ENCODE results near the gene SRSF2. TPM values are rescaled to one million over a fixed set of nuclear protein-coding genes. Genes with fewer than 3 reads are reported as not detected.
"Not testable (repeated sequence)": the region's sequence is repeated elsewhere in the genome, so short reads cannot be mapped to it uniquely, and the experiment has no call there.

SRSF2 gene
- total RNA-seq, 8 experiments from 2014 or later = 68.1 to 302 (median 147) TPM

DNA sequence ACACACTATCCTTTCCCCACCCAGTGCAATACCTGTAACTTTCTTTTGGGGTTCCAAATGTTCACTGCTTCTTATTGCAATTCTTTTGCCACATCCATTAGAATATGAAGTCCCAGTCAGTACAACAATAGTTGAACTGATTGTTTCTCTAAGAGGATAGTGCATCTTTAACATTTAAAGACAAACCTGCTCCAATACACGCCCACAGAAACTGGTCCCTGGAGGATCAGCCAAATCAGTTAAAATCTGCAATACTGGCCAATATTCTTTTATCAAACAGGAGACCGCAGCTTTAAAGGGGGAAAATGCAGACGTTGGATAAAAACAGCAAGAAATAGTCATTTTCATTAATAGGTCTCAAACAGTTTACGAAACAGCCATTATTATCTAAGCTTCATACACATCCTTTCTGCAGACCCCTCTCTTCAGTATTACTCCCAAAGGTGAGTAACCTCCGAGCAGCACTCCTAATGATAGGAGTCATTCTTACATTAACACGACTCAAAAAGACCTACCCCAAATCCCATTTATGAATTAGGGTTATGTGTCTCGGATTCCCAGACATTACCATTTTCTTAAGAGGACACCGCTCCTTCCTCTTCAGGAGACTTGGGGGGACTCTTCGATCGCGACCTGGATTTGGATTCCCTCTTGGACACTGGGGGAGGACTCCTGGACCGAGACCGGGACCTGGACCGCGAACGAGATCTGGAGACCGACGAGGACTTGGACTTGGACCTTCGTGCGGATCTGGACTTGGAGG is 1.4 kb downstream of the SRSF2 start:
- ATAC-seq (replicated peaks in 6 of 8) = no peak
- Histone ChIP-seq H3K4me1 (replicated peaks in 1 of 2) (peaks cover 0 to 25% of the 10 kb centered on the region in 2 donors), H3K27ac (peak overlapping the region; percentile 90 to 97), H3K4me3 (peak overlapping the region; percentile 67 to 81 (median 80))
- in situ Hi-C loops (cut with MboI; ENCODE audit: low pct_unique_long_range_greater_than_20kb in 2 of 9, low sequenced_read_pairs in 9 of 9, unreplicated experiment in 9 of 9) = no loop called here
- 0 to 4% (median 0%) methylated on average over 1 to 11 of the region's 20 CpGs for WGBS, 10 experiments

DNA sequence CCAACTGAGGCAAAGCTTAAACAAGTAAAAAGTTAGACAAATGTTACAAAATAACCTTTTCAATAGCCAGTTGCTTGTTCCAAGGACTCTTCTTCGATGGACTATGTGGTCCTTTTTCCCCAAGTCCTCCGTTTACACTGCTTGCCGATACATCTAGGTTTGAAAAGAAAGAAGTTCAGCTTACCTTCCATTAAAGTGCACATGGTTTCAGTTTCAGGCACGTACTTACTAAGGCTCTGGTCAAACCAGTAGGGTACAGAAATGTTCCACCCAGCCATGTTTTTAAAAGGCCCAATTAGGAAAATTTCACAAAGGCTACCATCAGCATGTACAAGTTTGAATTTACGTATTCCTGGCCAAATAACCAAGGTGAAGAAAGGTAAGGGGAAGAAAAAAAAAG is 2.1 kb downstream of the SRSF2 start:
- no peak for ATAC-seq (replicated peaks in 6 of 8)
- Histone ChIP-seq H3K4me1 (replicated peaks in 1 of 2) (peaks cover 0 to 25% of the 10 kb centered on the region in 2 donors), H3K27ac (no peak overlapping the region), H3K4me3 (peak overlapping the region; percentile 67 to 81 (median 80))
- in situ Hi-C loops (cut with MboI; ENCODE audit: low pct_unique_long_range_greater_than_20kb in 2 of 9, low sequenced_read_pairs in 9 of 9, unreplicated experiment in 9 of 9) = no loop called here
- WGBS, 10 experiments = 0 to 25% (median 11%) methylated on average over 2 to 5 of the region's 5 CpGs

DNA sequence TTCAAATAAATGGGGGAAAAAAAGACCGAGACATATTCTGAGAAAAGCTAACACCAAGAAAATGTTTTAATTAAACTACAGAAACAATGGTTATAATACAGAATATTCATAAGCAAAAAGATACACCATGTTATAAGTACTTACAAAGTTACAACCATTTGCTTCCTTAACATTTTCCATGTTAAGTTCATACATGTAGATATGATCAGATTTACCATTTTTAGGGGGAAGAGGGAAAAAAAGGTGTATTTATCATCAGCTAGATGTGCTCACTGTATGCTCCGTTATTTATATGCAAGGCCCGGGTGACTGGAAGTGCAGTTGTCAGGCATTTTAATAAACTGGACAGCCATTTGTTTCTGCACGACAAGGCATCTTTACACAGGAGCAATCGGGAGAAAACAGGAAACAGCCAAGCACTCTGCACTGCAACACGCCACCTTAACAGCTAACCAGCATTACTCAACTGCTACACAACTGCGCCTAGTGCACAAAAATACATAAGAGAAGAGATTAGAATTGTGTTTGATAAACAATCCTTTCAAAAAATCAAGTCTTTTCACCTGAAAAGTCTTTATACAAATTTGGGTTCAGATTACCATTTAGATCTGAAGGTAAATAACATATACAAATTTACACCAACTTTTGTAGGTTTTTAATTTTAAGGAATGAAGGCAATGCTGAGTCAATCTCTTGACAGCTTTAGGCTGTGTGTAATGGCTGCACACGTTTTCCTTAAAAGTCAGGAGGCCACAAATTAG is 2.9 kb downstream of the SRSF2 start:
- 18 to 89% (median 50%) methylated on average over 2 to 8 of the region's 8 CpGs for WGBS, 10 experiments
- Histone ChIP-seq H3K4me1 (replicated peaks in 1 of 2) (peaks cover 0 to 20% of the 10 kb centered on the region in 2 donors), H3K4me3 (peak overlapping the region; percentile 67 to 81 (median 80)), H3K27ac (no peak overlapping the region)
- in situ Hi-C loops (cut with MboI; ENCODE audit: low pct_unique_long_range_greater_than_20kb in 2 of 9, low sequenced_read_pairs in 9 of 9, unreplicated experiment in 9 of 9) = no loop called here
- no peak for ATAC-seq (replicated peaks in 6 of 8)

DNA sequence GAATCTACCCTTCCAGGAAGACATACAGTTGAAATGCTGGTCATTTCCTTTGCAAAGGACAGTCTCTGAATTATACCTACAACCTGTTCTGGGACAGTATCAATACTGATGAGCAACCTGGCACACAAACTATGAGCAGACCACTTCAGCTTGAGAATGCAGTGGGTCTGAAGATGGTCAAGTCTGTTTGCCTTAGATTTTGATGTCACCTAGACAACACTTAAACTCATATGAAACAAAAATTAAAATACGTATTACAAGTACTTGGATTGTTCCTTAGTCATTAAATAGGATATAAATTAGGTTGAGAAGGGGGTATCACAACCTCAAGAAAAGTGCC is 3.5 kb downstream of the SRSF2 start:
- Histone ChIP-seq H3K27ac (no peak overlapping the region), H3K4me3 (no peak overlapping the region), H3K4me1 (replicated peaks in 1 of 2) (peaks cover 0 to 19% of the 10 kb centered on the region in 2 donors)
- in situ Hi-C loops (cut with MboI; ENCODE audit: low pct_unique_long_range_greater_than_20kb in 2 of 9, low sequenced_read_pairs in 9 of 9, unreplicated experiment in 9 of 9) = no loop called here
- 11 to 100% (median 80%) methylated on average over 1 of the region's 1 CpG; no CpG with 5 or more reads in 1 of the 10 experiments for WGBS, 10 experiments
- ATAC-seq (replicated peaks in 6 of 8) = no peak

DNA sequence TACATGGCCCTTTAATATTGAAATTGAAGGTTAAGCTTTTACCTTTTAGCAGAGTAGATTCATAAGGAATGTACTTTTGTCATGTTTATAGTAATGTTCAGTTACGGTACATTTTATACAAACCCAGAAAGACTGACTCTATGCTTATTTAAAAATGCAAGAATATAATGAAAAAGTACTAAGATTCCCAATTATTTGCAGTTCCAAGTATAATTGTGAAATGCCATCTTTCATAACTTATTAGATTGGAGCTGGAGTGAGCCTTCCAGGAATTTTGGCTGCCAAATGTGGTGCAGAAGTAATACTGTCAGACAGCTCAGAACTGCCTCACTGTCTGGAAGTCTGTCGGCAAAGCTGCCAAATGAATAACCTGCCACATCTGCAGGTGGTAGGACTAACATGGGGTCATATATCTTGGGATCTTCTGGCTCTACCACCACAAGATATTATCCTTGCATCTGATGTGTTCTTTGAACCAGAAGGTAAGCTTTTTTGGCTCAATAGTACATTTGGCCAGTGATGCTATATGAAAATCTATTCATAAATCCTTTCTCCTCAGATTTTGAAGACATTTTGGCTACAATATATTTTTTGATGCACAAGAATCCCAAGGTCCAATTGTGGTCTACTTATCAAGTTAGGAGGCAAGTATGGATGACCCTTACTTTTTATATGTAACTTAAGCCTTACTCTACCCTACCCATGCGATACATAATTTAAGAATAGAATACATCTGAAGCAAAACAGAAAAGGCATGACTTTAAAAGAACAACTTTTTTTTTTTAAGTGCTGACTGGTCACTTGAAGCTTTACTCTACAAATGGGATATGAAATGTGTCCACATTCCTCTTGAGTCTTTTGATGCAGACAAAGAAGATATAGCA is 4.2 kb downstream of the SRSF2 start:
- 33 to 100% (median 84%) methylated on average over 1 to 3 of the region's 3 CpGs; no CpG with 5 or more reads in 1 of the 10 experiments for WGBS, 10 experiments
- Histone ChIP-seq H3K27ac (no peak overlapping the region), H3K4me3 (no peak overlapping the region), H3K4me1 (replicated peaks in 1 of 2) (peaks cover 3 to 22% of the 10 kb centered on the region in 2 donors)
- ATAC-seq (replicated peaks in 6 of 8) = no peak
- in situ Hi-C loops (cut with MboI; ENCODE audit: low pct_unique_long_range_greater_than_20kb in 2 of 9, low sequenced_read_pairs in 9 of 9, unreplicated experiment in 9 of 9) = no loop called here

DNA sequence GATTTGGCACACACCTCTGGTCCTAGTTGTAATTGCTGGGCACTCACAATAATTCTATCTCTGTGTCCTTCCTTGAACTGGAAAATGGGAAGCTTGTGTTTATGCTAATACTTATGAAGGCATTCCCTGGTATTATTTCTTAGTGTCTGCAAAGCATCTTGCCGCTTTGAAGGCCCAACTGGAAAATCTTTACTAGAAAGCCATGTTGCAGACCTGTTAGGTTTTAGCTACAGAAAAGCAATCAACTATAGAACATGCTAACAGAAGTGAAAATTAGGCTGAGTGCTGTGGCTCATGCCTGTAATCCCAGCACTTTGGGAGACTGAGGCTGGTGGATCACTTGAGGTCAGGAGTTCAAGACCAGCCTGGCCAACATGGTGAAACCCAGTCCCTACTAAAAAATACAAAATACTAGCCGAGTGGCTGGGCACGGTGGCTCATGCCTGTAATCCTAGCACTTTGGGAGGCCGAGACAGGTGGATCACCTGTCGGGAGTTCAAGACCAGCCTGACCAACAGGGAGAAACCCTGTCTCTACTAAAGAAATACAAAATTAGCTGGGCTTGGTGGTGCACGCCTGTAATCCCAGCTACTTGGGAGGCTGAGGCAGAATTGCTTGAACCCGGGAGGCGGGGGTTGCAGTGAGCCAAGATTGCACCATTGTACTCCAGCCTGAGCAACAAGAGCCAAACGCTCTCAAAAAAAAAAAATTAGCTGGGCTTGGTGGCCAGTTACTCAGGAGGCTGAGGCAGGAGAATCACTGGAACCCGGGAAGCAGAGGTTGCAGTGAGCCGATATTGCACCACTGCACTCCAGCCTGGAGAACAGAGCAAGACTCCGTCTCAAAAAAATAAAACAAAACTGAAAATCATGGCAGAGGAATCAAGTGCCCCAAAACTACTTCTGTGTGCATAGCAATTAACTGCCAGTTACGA is 5.1 kb downstream of the SRSF2 start:
- ATAC-seq (replicated peaks in 6 of 8); in situ Hi-C loops (cut with MboI; ENCODE audit: low pct_unique_long_range_greater_than_20kb in 2 of 9, low sequenced_read_pairs in 9 of 9, unreplicated experiment in 9 of 9); H3K27ac ChIP-seq; H3K4me3 ChIP-seq: not testable (repeated sequence)
- H3K4me1 ChIP-seq (replicated peaks in 1 of 2) = peaks cover 7 to 27% of the 10 kb centered on the region in 2 donors
- WGBS, 10 experiments = 67 to 100% (median 95%) methylated on average over 2 to 10 of the region's 13 CpGs; no CpG with 5 or more reads in 2 of the 10 experiments

DNA sequence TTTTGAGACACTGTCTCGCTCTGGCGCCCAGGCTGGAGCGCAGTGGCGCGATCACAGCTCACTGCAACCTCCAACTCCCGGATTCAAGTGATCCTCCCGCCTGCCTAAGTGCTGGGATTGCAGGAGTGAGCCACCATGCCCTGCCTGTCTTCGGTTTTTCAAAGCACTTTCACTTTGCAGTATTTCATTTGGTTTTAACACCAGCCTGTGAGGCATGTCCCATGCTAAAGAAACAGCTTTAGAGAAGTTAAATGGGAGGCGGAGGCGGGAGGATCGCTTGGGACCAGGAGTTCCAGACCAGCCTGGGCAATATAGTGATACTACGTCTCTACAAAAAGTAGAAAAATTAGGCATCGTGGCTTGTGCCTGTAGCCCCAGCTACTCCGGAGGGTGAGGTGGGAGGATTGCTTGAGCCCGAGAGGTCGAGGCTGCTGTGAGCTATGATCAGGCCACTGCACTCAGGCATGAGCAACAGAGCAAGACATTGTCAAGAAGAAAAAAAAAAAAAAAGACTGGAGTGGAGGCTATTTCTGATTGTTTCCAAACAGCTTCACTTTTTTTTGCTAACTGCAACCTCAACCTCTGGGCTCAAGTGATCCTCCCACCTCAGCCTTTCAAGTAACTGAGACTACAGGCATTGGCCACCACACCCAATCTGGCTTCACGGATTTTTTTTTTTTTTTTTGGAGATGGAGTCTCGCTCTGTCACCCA is 9.2 kb downstream of the SRSF2 start:
- ATAC-seq (replicated peaks in 6 of 8) = no peak
- in situ Hi-C loops (cut with MboI; ENCODE audit: low pct_unique_long_range_greater_than_20kb in 2 of 9, low sequenced_read_pairs in 9 of 9, unreplicated experiment in 9 of 9) = no loop called here
- peak overlapping the region; percentile 69 to 98 (median 97) for H3K4me3 ChIP-seq
- WGBS, 10 experiments = 6 to 81% (median 44%) methylated on average over 5 to 14 of the region's 18 CpGs
- peak overlapping the region; percentile 98 to 99 for H3K27ac ChIP-seq
- peaks cover 19 to 23% of the 10 kb centered on the region in 2 donors for H3K4me1 ChIP-seq (replicated peaks in 1 of 2)

DNA sequence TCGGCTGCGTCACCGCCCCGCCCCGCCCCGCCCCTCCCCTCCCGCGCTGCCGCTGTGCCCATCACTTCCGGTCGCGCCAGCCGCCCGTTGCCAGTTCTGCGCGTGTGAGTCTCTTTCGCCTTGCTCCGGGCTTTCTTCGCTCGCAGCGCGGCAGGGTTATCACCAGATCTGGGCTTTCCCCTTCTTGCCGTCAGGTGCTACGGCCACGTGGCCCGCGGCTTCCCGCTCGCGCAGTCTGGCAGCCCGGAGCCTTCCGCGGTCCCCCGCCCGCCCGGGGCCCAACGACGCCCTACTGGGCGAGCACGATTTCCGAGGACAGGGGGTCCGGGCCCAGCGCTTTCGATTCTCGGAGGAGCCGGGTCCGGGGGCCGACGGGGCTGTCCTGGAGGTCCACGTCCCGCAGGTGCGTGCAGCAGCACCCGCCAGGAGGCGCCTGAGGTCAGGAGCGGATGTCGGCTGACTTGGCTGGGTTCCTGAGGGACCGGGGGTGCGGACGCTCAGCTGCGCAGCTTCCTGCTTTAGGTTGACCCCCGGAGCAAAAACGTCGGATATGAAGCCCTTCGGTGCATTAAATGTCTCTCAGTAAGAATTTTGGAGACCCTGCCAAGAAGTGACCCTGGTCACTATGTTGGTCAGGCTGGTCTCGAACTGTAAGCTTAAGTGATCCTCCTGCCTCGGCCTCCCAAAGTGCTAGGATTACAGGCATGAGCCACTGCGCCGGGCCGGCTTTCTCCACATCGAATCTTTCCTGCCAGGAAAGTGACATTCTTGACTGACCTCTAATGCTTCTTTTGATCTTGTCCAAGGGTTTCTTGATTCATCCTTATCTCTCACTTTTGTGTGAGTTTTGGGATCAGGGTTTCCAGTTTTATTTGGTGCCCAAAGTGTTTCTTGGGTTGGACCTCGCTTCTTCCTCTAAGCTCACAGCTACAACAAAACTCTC is 10.1 kb downstream of the SRSF2 start, which contains the start of gene METTL23:
TSS of gene METTL23 (plus strand) at position 64 of the 943 bp plus-strand sequence. CDS start 2,872 bp downstream, outside the sequence.
- peak within 1 kb of the TSS; percentile 98 to 99 for H3K27ac ChIP-seq
- H3K4me1 ChIP-seq (replicated peaks in 1 of 2) = peaks cover 19 to 23% of the 10 kb centered on the region in 2 donors
- peak within 1 kb of the TSS; percentile 69 to 98 (median 97) for H3K4me3 ChIP-seq
- peak; percentile 24 to 84 (median 56) for ATAC-seq (replicated peaks in 6 of 8)
- in situ Hi-C loops (cut with MboI; ENCODE audit: low pct_unique_long_range_greater_than_20kb in 2 of 9, low sequenced_read_pairs in 9 of 9, unreplicated experiment in 9 of 9) = no loop called here
- WGBS, 10 experiments = 0 to 14% (median 1%) methylated on average over 1 to 7 of the region's 71 CpGs; no CpG with 5 or more reads in 2 of the 10 experiments

DNA sequence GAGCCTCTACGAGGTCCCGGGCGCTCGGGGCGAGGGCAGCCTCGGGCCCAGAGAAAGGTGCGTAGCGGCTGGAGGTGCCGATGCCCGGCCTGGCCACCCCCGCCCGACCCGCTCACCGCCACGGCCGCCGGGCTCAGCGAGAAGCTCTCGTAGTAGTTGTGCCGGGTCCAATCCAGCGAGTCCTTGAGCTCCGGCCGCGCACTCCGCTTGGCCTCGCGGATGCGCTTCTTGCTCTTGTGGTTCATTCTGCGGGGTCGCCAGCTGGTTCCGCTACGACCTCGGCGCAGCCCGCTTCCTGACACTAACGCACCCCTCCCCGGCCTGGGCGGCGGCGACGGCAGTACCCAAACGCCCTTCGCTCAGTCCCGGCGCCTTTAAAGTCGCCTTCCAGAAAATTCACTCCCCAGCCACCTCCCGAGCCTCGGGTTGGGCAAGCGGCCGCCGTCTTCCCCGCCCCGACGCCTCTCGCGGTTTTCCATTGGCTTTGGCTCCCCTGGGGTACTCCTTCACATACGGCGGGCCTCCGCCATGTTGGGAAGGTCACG is 10.8 kb downstream of the SRSF2 start, which contains the start of gene JMJD6:
TSS of gene JMJD6 (minus strand) at position 376 of the 545 bp plus-strand sequence. CDS start at position 245, 131 bp downstream.
- peaks cover 19 to 23% of the 10 kb centered on the region in 2 donors for H3K4me1 ChIP-seq (replicated peaks in 1 of 2)
- H3K4me3 ChIP-seq = peak within 1 kb of the TSS; percentile 69 to 98 (median 97)
- peak; percentile 79 to 90 (median 84) for ATAC-seq (replicated peaks in 6 of 8)
- peak within 1 kb of the TSS; percentile 98 to 99 for H3K27ac ChIP-seq
- in situ Hi-C loops (cut with MboI; ENCODE audit: low pct_unique_long_range_greater_than_20kb in 2 of 9, low sequenced_read_pairs in 9 of 9, unreplicated experiment in 9 of 9) = no loop called here
- WGBS, 10 experiments = 0% methylated on average over 1 to 3 of the region's 60 CpGs; no CpG with 5 or more reads in 8 of the 10 experiments

DNA sequence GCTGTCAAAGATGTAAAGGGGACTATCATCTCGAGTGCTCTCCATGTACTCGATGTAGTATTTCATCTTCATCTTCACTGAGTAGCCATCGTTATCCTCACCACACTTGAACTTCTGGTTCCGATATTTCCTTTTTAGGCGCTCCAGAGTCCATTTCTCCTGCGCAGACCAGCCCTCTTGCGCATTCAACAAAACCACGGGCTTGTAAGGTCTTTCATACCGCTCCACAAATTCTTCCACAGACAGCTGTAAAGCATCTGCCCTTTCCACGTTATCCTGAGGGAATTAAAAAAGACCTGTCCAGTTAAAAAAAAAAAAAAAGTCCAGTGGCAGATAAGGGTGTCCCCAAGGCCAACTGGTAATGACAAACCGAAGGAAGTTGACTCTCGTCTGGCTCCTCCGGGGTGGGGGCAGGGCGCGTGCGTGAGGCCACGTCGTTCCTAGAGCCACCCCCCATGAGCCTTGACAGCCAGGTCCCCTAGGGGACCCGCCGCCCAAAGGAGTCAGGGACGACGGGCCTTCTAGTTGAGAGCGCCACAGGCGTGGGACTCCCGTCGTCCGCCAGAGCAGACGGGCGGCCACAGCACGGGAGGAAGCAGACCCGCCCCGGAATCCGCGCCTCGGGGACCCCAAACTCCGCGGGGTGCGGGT is 11.4 kb downstream of the SRSF2 start:
- in situ Hi-C loops (cut with MboI; ENCODE audit: low pct_unique_long_range_greater_than_20kb in 2 of 9, low sequenced_read_pairs in 9 of 9, unreplicated experiment in 9 of 9) = no loop called here
- peak overlapping the region; percentile 69 to 98 (median 97) for H3K4me3 ChIP-seq
- peak overlapping the region; percentile 89 to 99 for H3K27ac ChIP-seq
- WGBS, 10 experiments = 0 to 70% (median 33%) methylated on average over 4 to 21 of the region's 38 CpGs
- ATAC-seq (replicated peaks in 6 of 8) = peak; percentile 13 to 38 (median 22)
- H3K4me1 ChIP-seq (replicated peaks in 1 of 2) = peaks cover 19 to 23% of the 10 kb centered on the region in 2 donors
